KOPT-K1 (cell line): Measurements from ENCODE around the gene CCR6.
"Not testable (repeated sequence)": the region's sequence is repeated elsewhere in the genome, so short reads cannot be mapped to it uniquely, and the experiment has no call there.

Experiments used
- H3K27ac ChIP-seq: fragments of 200-600 bp; sonication (generic); 2 replicates; pipeline ENCODE4 v1.5.1; 2016; ENCODE audit warnings: antibody characterized with exemption, mild to moderate bottlenecking, low read depth, low read length; ENCODE audit not compliant: poor library complexity, severe bottlenecking
- H3K36me3 ChIP-seq: fragments of 200-600 bp; sonication (generic); 2 replicates; pipeline ENCODE4 v1.5.1; 2017; ENCODE audit warnings: antibody characterized with exemption, mild to moderate bottlenecking, low read length, moderate library complexity; ENCODE audit not compliant: insufficient read depth
- H3K9me3 ChIP-seq: fragments of 200-600 bp; sonication (generic); 2 replicates; pipeline ENCODE4 v1.5.1; 2017; ENCODE audit warnings: antibody characterized with exemption, low read length, mild to moderate bottlenecking; ENCODE audit not compliant: insufficient read depth, poor library complexity, severe bottlenecking

Gene CCR6

GRCh38 chr6:167182913-167183314 lies 60.0 kb downstream of the CCR6 start:
- H3K36me3 ChIP-seq, H3K27ac ChIP-seq, H3K9me3 ChIP-seq: not testable (repeated sequence)

GRCh38 chr6:167185101-167185500 lies 62.2 kb downstream of the CCR6 start:
- not testable (repeated sequence) for H3K27ac ChIP-seq, H3K9me3 ChIP-seq, H3K36me3 ChIP-seq

GRCh38 chr6:167187275-167187674 lies 64.4 kb downstream of the CCR6 start:
- H3K9me3 ChIP-seq, H3K36me3 ChIP-seq, H3K27ac ChIP-seq: not testable (repeated sequence)
